NCI-H345 (cell line): ENCODE data around the gene SF3B3.
"Not testable (repeated sequence)": the region's sequence is repeated elsewhere in the genome, so short reads cannot be mapped to it uniquely, and the experiment has no call there.

Experiments
- DNase-seq: peaks from one replicate; lab custom pipeline; 2025; lab: John Stamatoyannopoulos, UW

The SF3B3 gene

DNA sequence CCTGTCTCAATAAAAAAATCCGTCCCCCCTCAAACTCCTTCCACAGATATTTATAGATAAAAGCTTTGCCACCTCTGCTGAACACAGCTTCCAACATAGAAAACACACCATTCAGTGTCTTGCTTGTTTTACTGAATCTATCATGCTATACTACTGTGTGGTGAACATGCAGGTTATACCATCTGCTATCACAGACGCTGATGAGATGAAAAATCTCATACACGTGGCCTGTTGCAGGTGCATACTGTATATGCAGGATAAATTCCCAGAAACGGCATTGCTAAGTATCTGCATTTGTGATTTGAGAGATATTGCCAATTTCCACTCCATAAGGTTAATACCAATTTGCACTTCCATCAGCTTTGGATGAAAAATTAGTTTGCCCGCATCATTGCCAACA lies 92.3 kb downstream of the SF3B3 start:
- no peak for DNase-seq

DNA sequence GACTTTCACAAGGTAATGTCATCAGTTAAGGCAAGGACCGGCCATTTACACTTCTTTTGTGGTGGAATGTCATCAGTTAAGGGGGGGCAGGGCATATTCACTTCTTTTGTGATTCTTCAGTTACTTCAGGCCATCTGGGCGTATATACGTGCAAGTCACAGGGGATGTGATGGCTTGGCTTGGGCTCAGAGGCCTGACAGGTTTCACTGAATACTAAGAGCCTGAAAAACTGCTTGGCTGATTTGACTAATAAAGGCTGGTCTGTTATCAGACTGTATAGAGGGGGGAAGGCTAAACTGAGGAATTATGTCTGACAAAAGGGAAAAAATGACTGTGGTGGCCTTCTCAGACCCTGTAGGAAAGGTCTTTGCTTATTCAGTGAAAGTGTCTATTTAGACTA lies 98.2 kb downstream of the SF3B3 start:
- DNase-seq = not testable (repeated sequence)
